Small intestine (tissue), 7 donors: Measurements from ENCODE around the gene NTN3. TPM values are rescaled to one million over a fixed set of nuclear protein-coding genes. Genes with fewer than 3 reads are reported as not detected.

Source experiments
- DNase-seq, 2 donors: peaks; one replicate each; pipeline versions ENCODE4 v3.0.0 to v3.0.0-alpha.2; 2013
- FAIRE-seq: peaks from 2 replicates; lab custom pipeline; 2012; peaks lifted over from hg19 to GRCh38; lab: Jason Lieb, UNC
- H3K27ac ChIP-seq, 3 donors: one replicate each; pipeline ENCODE4 v1.5.1; 2013; ENCODE audit warnings: low read length in 2 of 3, mild to moderate bottlenecking in 2 of 3, control low read depth in 1 of 3, inconsistent platforms in 1 of 3, low read depth in 1 of 3, moderate library complexity in 1 of 3
- H3K27me3 ChIP-seq, 3 donors: one replicate each; pipeline ENCODE4 v1.6.1; 2013; ENCODE audit warnings: low read length in 3 of 3, inconsistent platforms in 1 of 3; ENCODE audit not compliant: control insufficient read depth in 3 of 3, insufficient read depth in 3 of 3
- H3K36me3 ChIP-seq, 3 donors: one replicate each; pipeline ENCODE4 v1.6.1; 2013; ENCODE audit warnings: low read length in 3 of 3, inconsistent platforms in 1 of 3, low read depth in 1 of 3, mild to moderate bottlenecking in 1 of 3, moderate library complexity in 1 of 3; ENCODE audit not compliant: control insufficient read depth in 3 of 3, insufficient read depth in 2 of 3
- H3K4me1 ChIP-seq, 3 donors: one replicate each; pipeline ENCODE4 v1.6.1; 2013; ENCODE audit warnings: low read length in 2 of 3, inconsistent platforms in 1 of 3, low read depth in 1 of 3, mild to moderate bottlenecking in 1 of 3, moderate library complexity in 1 of 3; ENCODE audit not compliant: control insufficient read depth in 3 of 3, insufficient read depth in 2 of 3
- H3K4me3 ChIP-seq, 3 donors: one replicate each; pipeline ENCODE4 v1.5.1; 2013; ENCODE audit warnings: low read length in 3 of 3, control low read depth in 1 of 3, inconsistent platforms in 1 of 3, low read depth in 1 of 3, mild to moderate bottlenecking in 1 of 3, moderate library complexity in 1 of 3
- H3K9me3 ChIP-seq, 2 donors: one replicate each; pipeline ENCODE4 v1.6.1; 2013; ENCODE audit warnings: low read depth in 1 of 2, low read length in 1 of 2; ENCODE audit not compliant: control insufficient read depth in 2 of 2, insufficient read depth in 1 of 2
- WGBS, 3 donors: extraction: QIAGEN DNeasy Blood & Tissue Kit; methylation state at CpG; one replicate each; pipeline ENCODE4 v1.1.7; 2013; 5-methylcytosine and 5-hydroxymethylcytosine counted together
- polyA plus RNA-seq, 4 donors: library from polyadenylated mRNA; stranded (reverse) in 3 of 4; unstranded in 1 of 4; fragments of 200-250 nt in 3 of 4; fragments of 120-200 nt in 1 of 4; gene quantifications; one replicate each; pipeline versions ENCODE4 v1.2.1 to v1.2.3, GENCODE V29; 2013
- donor health status: healthy with polysubstance abuse.
- donor health status: control.
- donor health status: control.
- donor health status: Bipolar disorder and iron deficiency.
- donor health status: healthy.

Gene NTN3
- polyA plus RNA-seq, 4 donors: 0.04 to 0.74 TPM; not detected in 2

GRCh38 chr16:2489581-2489980 is 18.5 kb downstream of the NTN3 start:
- FAIRE-seq (no peak), DNase-seq (no peak)
- Histone ChIP-seq H3K4me1 (peaks cover 0 to 23% (median 0%) of the 10 kb centered on the region in 3 donors), H3K27me3 (no peaks in the 10 kb centered on the region), H3K4me3 (no peak overlapping the region), H3K9me3 (no peaks in the 10 kb centered on the region), H3K27ac (no peak overlapping the region), H3K36me3 (peaks cover 0 to 48% (median 2%) of the 10 kb centered on the region in 3 donors)
- 90 to 97% (median 94%) methylated on average over 16 of the region's 16 CpGs for WGBS, 3 donors

GRCh38 chr16:2490190-2491105 is 19.4 kb downstream of the NTN3 start:
- 90 to 92% (median 91%) methylated on average over 23 of the region's 23 CpGs for WGBS, 3 donors
- no peak for DNase-seq
- Histone ChIP-seq H3K36me3 (peaks cover 0 to 47% (median 2%) of the 10 kb centered on the region in 3 donors), H3K27ac (no peak overlapping the region), H3K4me3 (no peak overlapping the region), H3K4me1 (peaks cover 0 to 17% (median 0%) of the 10 kb centered on the region in 3 donors), H3K27me3 (no peaks in the 10 kb centered on the region), H3K9me3 (no peaks in the 10 kb centered on the region)
- FAIRE-seq: no peak

- 47 to 73% (median 61%) methylated on average over 13 of the region's 13 CpGs for WGBS, 3 donors
- Histone ChIP-seq H3K27ac (peak overlapping the region in 1 of 3 donors; percentile 26), H3K36me3 (peaks cover 0 to 45% (median 5%) of the 10 kb centered on the region in 3 donors), H3K9me3 (no peaks in the 10 kb centered on the region), H3K27me3 (no peaks in the 10 kb centered on the region), H3K4me3 (no peak overlapping the region), H3K4me1 (peaks cover 0 to 14% (median 0%) of the 10 kb centered on the region in 3 donors)
- FAIRE-seq (no peak), DNase-seq (peak in 1 of 2 donors; percentile 52)
Measured at GRCh38 chr16:2492292-2492691, 21.2 kb downstream of the NTN3 start.

DNA sequence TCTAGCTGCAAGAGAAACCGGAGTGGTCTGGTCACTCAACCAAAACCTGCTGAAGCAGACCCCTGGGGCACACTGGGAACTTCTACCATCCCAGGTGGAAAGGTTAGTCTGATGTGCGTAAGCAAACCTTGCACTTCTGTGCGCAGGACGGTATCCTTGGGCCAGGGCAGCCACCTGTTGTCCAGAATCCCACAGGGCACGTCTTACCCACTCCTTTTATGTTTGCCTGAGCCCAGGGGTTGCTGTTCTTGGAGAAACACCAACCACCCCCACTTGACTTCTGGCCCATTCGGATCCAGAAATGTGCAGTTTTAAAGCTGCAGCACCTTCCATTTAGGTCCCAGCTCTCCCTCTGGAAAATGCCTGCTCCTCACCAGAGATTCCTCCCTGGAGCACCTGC is 22.5 kb downstream of the NTN3 start:
- WGBS, 3 donors: 92 to 98% (median 93%) methylated on average over 6 of the region's 6 CpGs
- no peak for DNase-seq
- Histone ChIP-seq H3K9me3 (no peaks in the 10 kb centered on the region), H3K27me3 (no peaks in the 10 kb centered on the region), H3K27ac (no peak overlapping the region), H3K36me3 (peaks cover 0 to 55% (median 5%) of the 10 kb centered on the region in 3 donors), H3K4me3 (no peak overlapping the region), H3K4me1 (peaks cover 0 to 4% (median 0%) of the 10 kb centered on the region in 3 donors)
- no peak for FAIRE-seq

DNA sequence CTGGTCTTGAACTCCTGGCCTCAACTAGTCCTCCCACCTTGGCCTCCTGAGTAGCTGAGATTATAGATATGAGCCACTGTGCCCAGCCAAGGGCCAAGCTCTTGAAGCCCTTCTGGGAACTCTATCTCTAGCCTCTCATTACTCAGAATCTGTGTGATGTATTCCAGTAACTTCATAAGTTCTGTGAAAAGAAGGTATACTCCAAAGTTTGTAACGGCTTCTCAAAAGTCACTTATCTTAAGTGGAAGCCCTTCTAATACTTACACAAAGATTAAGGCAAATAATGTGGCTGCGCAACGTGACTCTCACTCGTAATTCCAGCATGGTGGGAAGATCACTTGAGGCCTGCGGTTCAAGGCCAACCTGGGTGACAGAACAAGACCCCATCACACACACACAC is 23.5 kb downstream of the NTN3 start:
- Histone ChIP-seq H3K4me3 (no peak overlapping the region), H3K4me1 (peaks cover 0 to 4% (median 0%) of the 10 kb centered on the region in 3 donors), H3K27ac (no peak overlapping the region), H3K9me3 (no peaks in the 10 kb centered on the region), H3K27me3 (no peaks in the 10 kb centered on the region), H3K36me3 (peaks cover 0 to 63% (median 5%) of the 10 kb centered on the region in 3 donors)
- WGBS, 3 donors: 87 to 94% (median 92%) methylated on average over 5 of the region's 5 CpGs
- DNase-seq: no peak
- FAIRE-seq: no peak

DNA sequence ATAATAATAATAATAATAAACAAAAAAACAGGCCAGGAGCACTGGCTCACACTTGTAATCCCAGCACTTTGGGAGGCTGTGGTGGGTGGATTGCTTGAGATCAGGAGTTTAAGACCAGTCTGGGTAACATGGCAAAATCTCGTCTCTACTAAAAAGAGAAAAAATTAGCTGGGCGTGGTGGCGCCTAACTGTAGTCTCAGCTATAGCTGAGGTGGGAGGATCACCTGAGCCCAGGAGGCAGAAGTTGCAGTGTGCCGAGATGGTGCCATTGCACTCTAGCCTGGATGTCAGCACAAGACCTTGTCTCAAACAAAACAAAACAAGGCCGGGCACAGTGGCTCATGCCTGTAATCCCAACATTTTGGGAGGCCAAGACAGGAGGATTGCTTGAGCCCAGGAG is 23.9 kb downstream of the NTN3 start:
- Histone ChIP-seq H3K4me3 (no peak overlapping the region), H3K36me3 (peaks cover 0 to 63% (median 5%) of the 10 kb centered on the region in 3 donors), H3K27ac (no peak overlapping the region), H3K4me1 (peaks cover 0 to 4% (median 0%) of the 10 kb centered on the region in 3 donors), H3K27me3 (no peaks in the 10 kb centered on the region), H3K9me3 (no peaks in the 10 kb centered on the region)
- DNase-seq (no peak), FAIRE-seq (no peak)
- WGBS, 3 donors: 89 to 99% (median 94%) methylated on average over 5 of the region's 5 CpGs

DNA sequence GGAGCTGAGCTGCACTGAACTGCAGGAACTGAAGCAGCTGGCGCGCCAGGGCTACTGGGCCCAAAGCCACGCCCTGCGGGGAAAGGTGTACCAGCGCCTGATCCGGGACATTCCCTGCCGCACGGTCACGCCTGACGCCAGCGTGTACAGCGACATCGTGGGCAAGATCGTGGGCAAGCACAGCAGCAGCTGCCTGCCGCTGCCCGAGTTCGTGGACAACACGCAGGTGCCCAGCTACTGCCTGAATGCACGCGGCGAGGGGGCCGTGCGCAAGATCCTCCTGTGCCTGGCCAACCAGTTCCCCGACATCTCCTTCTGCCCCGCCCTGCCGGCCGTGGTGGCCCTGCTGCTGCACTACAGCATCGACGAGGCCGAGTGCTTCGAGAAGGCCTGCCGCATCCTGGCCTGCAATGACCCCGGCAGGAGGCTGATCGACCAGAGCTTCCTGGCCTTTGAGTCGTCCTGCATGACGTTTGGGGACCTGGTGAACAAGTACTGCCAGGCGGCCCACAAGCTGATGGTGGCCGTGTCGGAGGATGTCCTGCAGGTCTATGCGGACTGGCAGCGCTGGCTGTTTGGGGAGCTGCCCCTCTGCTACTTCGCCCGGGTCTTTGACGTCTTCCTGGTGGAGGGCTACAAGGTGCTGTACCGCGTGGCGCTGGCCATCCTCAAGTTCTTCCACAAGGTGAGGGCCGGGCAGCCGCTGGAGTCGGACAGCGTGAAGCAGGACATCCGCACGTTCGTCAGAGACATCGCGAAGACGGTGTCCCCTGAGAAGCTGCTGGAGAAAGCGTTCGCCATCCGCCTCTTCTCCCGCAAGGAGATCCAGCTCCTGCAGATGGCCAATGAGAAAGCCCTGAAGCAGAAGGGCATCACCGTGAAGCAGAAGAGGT is 25.4 kb downstream of the NTN3 start:
- peaks cover 0 to 7% (median 0%) of the 10 kb centered on the region in 3 donors for H3K4me1 ChIP-seq
- H3K9me3 ChIP-seq: no peaks in the 10 kb centered on the region
- H3K27ac ChIP-seq: no peak overlapping the region
- H3K4me3 ChIP-seq: no peak overlapping the region
- H3K27me3 ChIP-seq: no peaks in the 10 kb centered on the region
- peaks cover 0 to 65% (median 3%) of the 10 kb centered on the region in 3 donors for H3K36me3 ChIP-seq
- WGBS, 3 donors: 95 to 96% (median 95%) methylated on average over 62 of the region's 62 CpGs
- FAIRE-seq: no peak
- no peak for DNase-seq

DNA sequence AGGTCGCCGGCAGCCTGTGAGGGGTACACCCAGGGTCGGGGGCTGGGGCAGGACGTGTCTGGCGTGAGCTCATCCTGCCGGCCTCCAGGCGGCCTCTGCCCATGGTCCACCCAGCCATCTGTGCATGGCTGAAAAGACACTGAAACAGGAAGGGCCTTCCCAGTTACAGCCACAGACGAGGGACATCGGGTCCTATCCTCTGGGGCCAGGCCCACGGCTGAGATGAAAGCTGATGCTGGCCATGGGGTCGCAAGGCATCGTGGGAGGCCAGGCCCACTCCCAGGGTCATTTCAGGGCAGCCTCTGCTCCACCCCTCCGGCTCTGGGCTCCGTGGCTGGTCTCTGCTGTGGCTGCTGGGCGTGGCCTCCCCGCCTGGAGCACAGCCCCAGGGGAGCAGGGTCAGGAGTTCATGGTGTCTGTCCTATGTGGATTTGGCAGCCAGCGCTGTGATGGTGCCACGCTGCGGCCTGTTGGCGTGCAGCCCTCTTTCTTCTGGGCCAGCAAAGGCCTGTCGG is 26.1 kb downstream of the NTN3 start:
- DNase-seq (no peak), FAIRE-seq (no peak)
- Histone ChIP-seq H3K4me1 (peaks cover 0 to 14% (median 0%) of the 10 kb centered on the region in 3 donors), H3K36me3 (peaks cover 0 to 71% (median 3%) of the 10 kb centered on the region in 3 donors), H3K9me3 (no peaks in the 10 kb centered on the region), H3K4me3 (no peak overlapping the region), H3K27me3 (no peaks in the 10 kb centered on the region), H3K27ac (no peak overlapping the region)
- WGBS, 3 donors: 56 to 65% (median 58%) methylated on average over 21 of the region's 21 CpGs
